ENCODE measurements around the gene CST5.
"Not testable (repeated sequence)": the region's sequence is repeated elsewhere in the genome, so short reads cannot be mapped to it uniquely, and the experiment has no call there.

DNA sequence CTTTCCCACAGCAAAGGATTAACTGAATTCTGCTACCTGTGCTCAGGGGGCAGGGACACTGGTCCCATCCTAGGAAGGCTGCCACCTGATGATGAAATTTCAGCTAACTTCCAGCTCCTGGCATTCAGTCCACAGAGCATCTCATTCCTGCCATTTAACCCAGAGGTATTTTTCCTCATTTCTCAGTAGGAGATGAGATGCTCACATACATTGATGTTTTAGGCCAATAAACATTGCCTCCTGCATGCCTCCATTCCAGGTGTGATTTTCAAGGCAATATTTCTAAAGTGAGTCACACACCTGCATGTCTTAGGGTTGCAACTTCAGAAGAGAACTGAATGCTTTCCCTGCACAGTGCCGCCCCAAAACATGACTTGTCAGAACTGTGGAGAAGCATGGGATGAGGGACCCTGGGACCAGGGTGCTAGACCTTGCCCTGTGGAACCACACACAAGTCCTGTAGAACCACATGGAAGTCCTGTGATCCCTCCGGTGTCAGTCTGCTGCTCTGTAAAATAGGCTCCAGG is 1.5 kb downstream of the CST5 start:
- TF ChIP-seq, protein P1, sequence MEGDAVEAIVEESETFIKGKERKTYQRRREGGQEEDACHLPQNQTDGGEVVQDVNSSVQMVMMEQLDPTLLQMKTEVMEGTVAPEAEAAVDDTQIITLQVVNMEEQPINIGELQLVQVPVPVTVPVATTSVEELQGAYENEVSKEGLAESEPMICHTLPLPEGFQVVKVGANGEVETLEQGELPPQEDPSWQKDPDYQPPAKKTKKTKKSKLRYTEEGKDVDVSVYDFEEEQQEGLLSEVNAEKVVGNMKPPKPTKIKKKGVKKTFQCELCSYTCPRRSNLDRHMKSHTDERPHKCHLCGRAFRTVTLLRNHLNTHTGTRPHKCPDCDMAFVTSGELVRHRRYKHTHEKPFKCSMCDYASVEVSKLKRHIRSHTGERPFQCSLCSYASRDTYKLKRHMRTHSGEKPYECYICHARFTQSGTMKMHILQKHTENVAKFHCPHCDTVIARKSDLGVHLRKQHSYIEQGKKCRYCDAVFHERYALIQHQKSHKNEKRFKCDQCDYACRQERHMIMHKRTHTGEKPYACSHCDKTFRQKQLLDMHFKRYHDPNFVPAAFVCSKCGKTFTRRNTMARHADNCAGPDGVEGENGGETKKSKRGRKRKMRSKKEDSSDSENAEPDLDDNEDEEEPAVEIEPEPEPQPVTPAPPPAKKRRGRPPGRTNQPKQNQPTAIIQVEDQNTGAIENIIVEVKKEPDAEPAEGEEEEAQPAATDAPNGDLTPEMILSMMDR (IDR thresholded peaks at IDR 0.05; ENCODE audit: insufficient read depth, low read depth, low read length): not testable (repeated sequence)
- not testable (repeated sequence) for TF ChIP-seq EZH2 (IDR thresholded peaks at IDR 0.05; ENCODE audit: insufficient read depth, low read length)
